Kidney (tissue), 14 donors: ENCODE data around the gene LRP1. TPM values are rescaled to one million over a fixed set of nuclear protein-coding genes. Genes with fewer than 3 reads are reported as not detected.

Experiments
- DNase-seq, 5 donors: peaks; one replicate each; pipeline ENCODE4 v3.0.0-alpha.2; 2013 to 2020
- FAIRE-seq: peaks from 2 replicates; lab custom pipeline; 2012; peaks lifted over from hg19 to GRCh38; lab: Jason Lieb, UNC
- H3K27ac ChIP-seq, 2 donors: one replicate each; pipeline ENCODE4 v1.7.0; 2013; ENCODE audit warnings: low read depth in 2 of 2, low read length in 2 of 2, inconsistent platforms in 1 of 2
- H3K27me3 ChIP-seq: one replicate; pipeline ENCODE4 v1.7.1; 2013; ENCODE audit warnings: low read length, inconsistent platforms; ENCODE audit not compliant: control insufficient read depth, insufficient read depth
- H3K36me3 ChIP-seq, 3 donors: one replicate each; pipeline versions ENCODE4 v1.7.0 to v1.7.1; 2013; ENCODE audit warnings: low read length in 3 of 3, control low read depth in 1 of 3, inconsistent platforms in 1 of 3; ENCODE audit not compliant: insufficient read depth in 3 of 3, control insufficient read depth in 2 of 3
- H3K4me1 ChIP-seq, 3 donors: one replicate each; pipeline versions ENCODE4 v1.7.0 to v1.7.1; 2013; ENCODE audit warnings: low read length in 3 of 3, inconsistent platforms in 1 of 3, low read depth in 1 of 3; ENCODE audit not compliant: control insufficient read depth in 2 of 3, insufficient read depth in 2 of 3
- H3K4me3 ChIP-seq, 3 donors: one replicate each; pipeline versions ENCODE4 v1.7.0 to v1.8.1; 2013; ENCODE audit warnings: low read length in 3 of 3, control low read depth in 1 of 3, inconsistent platforms in 1 of 3
- H3K9ac ChIP-seq, 3 donors: one replicate each; pipeline versions ENCODE4 v1.7.0 to v1.7.1; 2013; ENCODE audit warnings: low read length in 3 of 3, control low read depth in 1 of 3, inconsistent platforms in 1 of 3
- H3K9me3 ChIP-seq, 3 donors: one replicate each; pipeline versions ENCODE4 v1.7.0 to v1.7.1; 2013; ENCODE audit warnings: low read length in 3 of 3, control low read depth in 1 of 3, inconsistent platforms in 1 of 3; ENCODE audit not compliant: control insufficient read depth in 2 of 3, insufficient read depth in 1 of 3
- intact Hi-C: fragments of 100-400 bp; cut with DNase I; formaldehyde crosslinking; loops from one replicate; pipeline ENCODE4 v1.11.1; 2022
- polyA plus RNA-seq: library from polyadenylated mRNA; stranded (reverse); fragments of 350-450 nt; fragmentation: Illumina TruSeq; extraction: RNeasy Lipid Tissue Mini Kit (QIAGEN cat#74804); gene quantifications from one replicate; pipeline ENCODE4 v1.2.3, GENCODE V29; 2014; ENCODE audit warnings: low read depth, low replicate concordance; ENCODE audit not compliant: insufficient read depth
- total RNA-seq: library from RNA; stranded (reverse); fragmentation: NEBNext Ultra II Directional; extraction: Animal tissue kit (Norgen Biotek cat#: 25700); gene quantifications from one replicate; pipeline ENCODE4 v1.2.1, GENCODE V29; 2021
- TF ChIP-seq, protein P1 (sequence below): IDR thresholded peaks from 3 replicates; pipeline ENCODE4 v1.5.1; 2012; ENCODE audit warnings: mild to moderate bottlenecking, moderate library complexity, borderline replicate concordance; ENCODE audit not compliant: insufficient read depth; ENCODE audit errors: extremely low read depth
- donor health status: control.
- donor health status: control.
- donor health status: control.
- donor health status: control.
- donor health status: control.
- donor health status: DM: yes; HTN: yes; CAD: no.
- donor health status: Normal renal cell carcinoma (clear cell type).

LRP1 gene
- total and polyA plus RNA-seq, 2 donors from 2014 or later: 18.7 to 121 TPM

DNA sequence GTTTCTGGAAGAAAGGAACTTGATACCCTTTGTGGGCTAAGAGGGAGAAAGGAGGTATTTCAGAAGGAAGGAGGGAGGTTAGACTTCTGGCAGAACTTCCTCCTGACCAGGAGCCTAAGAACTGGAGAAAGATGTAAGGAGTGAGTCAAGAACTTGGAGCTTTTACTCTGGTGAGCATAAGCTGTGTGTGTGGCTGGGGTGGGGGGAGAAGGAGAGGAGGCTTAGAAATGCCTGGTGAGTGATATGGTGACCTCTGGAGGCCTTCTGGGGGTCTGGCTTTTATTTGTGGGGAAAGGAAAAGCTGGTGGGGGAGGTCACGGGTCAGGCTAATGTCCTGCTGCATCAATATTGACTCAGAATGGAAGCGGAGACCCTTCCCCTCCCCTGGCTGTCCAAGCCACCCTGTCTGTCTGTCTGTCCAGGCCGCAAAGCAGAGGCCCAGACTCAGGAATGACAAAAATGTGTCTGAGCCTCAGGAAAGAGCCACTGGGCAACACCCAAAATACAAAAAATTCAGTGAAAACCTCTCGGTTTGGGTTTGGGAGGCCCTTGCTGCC lies 4.8 kb downstream of the LRP1 start:
- Histone ChIP-seq H3K4me1 (peaks cover 0 to 15% (median 5%) of the 10 kb centered on the region in 3 donors), H3K4me3 (no peak overlapping the region)
- TF ChIP-seq, protein P1, sequence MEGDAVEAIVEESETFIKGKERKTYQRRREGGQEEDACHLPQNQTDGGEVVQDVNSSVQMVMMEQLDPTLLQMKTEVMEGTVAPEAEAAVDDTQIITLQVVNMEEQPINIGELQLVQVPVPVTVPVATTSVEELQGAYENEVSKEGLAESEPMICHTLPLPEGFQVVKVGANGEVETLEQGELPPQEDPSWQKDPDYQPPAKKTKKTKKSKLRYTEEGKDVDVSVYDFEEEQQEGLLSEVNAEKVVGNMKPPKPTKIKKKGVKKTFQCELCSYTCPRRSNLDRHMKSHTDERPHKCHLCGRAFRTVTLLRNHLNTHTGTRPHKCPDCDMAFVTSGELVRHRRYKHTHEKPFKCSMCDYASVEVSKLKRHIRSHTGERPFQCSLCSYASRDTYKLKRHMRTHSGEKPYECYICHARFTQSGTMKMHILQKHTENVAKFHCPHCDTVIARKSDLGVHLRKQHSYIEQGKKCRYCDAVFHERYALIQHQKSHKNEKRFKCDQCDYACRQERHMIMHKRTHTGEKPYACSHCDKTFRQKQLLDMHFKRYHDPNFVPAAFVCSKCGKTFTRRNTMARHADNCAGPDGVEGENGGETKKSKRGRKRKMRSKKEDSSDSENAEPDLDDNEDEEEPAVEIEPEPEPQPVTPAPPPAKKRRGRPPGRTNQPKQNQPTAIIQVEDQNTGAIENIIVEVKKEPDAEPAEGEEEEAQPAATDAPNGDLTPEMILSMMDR: no peak

DNA sequence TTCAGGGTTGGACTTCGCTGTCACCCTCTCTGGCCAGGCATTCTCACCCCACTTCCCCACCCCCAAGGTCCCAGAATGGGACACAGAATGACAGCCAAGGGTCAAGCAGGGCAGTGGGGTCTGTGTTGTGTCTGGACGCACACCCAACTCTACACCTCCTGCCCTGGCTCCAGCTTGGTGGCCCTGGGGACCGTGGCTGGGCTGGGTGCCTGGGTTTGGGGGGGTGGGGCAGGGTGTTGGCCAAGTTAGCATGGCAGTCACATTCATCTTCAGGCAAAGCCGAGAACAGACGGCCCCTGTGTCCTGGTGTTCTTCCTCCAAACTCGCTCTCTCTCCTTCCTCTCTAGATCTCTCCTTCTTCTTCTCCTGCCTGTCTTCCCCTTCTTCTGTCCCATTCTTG lies 5.6 kb downstream of the LRP1 start:
- no peak overlapping the region for H3K4me3 ChIP-seq
- H3K36me3 ChIP-seq: no peaks in the 10 kb centered on the region
- H3K9me3 ChIP-seq: no peaks in the 10 kb centered on the region
- H3K27me3 ChIP-seq: no peaks in the 10 kb centered on the region
- H3K27ac ChIP-seq: no peak overlapping the region
- FAIRE-seq (no peak), DNase-seq (no peak)
- TF ChIP-seq, protein P1: no peak
- intact Hi-C loops: no loop called here
- peaks cover 0 to 15% (median 5%) of the 10 kb centered on the region in 3 donors for H3K4me1 ChIP-seq
- no peak overlapping the region for H3K9ac ChIP-seq

More for the DNA sequence above, 4.8 kb downstream of the LRP1 start:
- no peak for FAIRE-seq
- H3K27me3 ChIP-seq: no peaks in the 10 kb centered on the region
- H3K27ac ChIP-seq: peak overlapping the region in 1 of 2 donors; percentile 67
- H3K36me3 ChIP-seq: no peaks in the 10 kb centered on the region
- DNase-seq: no peak
- no peaks in the 10 kb centered on the region for H3K9me3 ChIP-seq
- no peak overlapping the region for H3K9ac ChIP-seq
- intact Hi-C loops: no loop called here

DNA sequence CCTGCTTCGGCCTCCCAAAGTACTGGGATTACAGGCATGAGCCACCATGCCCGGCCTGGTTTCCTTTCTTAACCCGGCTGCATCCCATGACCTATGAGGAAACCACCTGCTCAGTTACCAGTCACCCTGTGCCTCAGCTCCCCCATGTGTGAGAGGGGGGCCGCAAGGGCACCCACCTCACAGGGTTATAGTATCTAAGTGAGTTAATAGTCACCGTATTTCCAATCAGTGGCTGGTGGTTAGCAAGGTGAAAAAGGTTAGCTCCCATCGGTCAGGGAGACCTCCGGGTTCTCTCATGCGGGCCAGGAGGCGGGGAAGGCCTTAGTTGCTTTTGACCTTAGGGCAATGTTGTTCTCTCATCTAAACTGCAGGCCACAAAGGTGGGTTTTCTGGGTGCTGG lies 6.7 kb downstream of the LRP1 start:
- Histone ChIP-seq H3K27me3 (no peaks in the 10 kb centered on the region), H3K27ac (peak overlapping the region in 1 of 2 donors; percentile 72), H3K9ac (no peak overlapping the region), H3K4me1 (peaks cover 0 to 15% (median 5%) of the 10 kb centered on the region in 3 donors), H3K9me3 (no peaks in the 10 kb centered on the region), H3K4me3 (no peak overlapping the region), H3K36me3 (peaks cover 4 to 9% (median 7%) of the 10 kb centered on the region in 3 donors)
- TF ChIP-seq, protein P1: no peak
- FAIRE-seq (no peak), DNase-seq (no peak)
- intact Hi-C loops: no loop called here
